ENCODE measurements around the gene PLCH2.
A peak's percentile ranks its signal among the peaks of the same experiment; 100 is the strongest.
"Not testable (repeated sequence)": the region's sequence is repeated elsewhere in the genome, so short reads cannot be mapped to it uniquely, and the experiment has no call there.

The PLCH2 gene

GRCh38 chr1:2443277-2444137, 32.6 kb upstream of the PLCH2 start:
- DNase-seq: peak; percentile 46

- DNase-seq: no peak
Observed at GRCh38 chr1:2444138-2444591, 31.9 kb upstream of the PLCH2 start.

- DNase-seq: no peak
Observed at GRCh38 chr1:2445162-2445822, 30.8 kb upstream of the PLCH2 start.

- no peak for DNase-seq
Observed at GRCh38 chr1:2445823-2446215, 30.3 kb upstream of the PLCH2 start.

- no peak for DNase-seq
Observed at GRCh38 chr1:2446394-2446793, 29.7 kb upstream of the PLCH2 start.

DNA sequence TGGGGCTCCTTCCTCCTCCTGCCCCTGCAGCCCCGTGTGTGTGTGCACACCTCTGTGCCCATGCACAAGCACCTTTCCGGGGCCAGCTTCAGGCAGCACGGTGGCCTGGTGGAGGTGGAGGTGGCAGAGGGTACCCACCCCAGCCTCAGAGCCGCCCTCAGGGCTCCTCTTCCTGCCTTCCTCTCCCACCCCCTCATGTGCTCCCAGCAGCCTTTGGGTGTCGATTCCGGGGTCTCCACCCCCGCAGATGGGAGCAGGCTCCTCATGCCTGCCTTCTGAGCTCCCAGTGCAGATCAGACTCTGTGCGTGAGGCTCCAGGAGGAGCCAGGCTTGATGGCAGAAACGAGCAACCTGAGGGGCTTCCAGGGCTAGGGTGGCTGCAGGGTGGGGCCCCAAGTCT, 29.2 kb upstream of the PLCH2 start:
- DNase-seq: no peak

DNA sequence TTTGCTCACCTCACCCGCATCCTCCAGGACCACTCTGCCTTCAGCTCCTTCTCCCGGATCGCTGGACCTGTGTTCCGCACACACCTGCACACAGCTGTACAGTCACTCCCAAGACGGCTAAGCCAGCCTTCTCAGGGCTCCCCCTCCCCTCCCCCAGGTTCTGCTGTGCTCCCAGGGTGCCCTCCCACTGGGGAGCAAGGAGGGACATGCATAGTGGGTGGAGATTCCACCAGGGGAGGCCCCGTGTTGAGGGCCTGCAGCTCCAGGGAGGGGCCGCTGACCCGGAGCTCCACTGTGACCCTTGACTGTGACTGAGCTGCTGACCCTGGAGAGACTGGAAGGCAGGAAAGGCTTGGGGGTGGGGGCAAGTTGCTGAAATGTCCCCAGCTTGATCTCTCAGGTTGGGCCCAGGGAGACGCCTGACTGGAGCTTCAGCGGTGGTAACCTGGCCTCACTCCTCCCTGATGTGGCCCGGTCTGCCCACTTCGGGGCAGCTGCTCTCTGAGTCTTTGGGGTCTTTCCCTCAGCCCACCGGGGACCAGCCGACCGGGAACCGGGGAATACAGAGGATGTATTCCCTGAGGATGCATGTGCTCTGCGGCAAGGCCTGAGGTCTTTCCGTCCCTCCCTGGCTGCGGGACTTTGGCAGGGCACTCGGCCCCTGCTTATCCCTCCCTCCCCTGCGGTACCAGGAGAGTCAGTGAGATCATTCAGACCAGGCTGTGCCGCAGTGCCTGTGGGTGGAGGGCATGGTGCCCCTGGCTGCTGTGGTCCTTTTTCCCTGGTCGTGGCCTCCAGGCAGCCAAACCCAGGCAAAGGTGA, 28.6 kb upstream of the PLCH2 start:
- DNase-seq: no peak

DNA sequence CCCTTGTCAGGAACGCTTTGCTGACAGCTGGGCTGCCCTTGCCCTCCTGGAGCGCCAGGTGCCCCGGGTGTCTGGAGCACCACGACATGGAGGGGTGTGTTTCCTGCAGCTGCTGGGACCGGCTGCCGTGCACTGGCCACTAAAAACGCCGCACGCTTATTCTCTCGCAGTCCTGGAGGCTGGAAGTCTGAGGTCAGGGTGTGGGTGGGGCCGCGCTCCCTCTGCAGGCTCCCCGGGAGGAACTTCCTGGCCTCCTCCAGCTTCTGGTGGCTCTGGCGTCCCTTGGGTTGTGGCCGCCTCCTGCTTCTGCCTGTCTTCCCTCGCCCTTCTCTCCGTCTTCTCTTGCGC, 28.0 kb upstream of the PLCH2 start:
- peak; percentile 86 for DNase-seq

GRCh38 chr1:2449636-2450454, 26.2 kb upstream of the PLCH2 start:
- DNase-seq: no peak

DNA sequence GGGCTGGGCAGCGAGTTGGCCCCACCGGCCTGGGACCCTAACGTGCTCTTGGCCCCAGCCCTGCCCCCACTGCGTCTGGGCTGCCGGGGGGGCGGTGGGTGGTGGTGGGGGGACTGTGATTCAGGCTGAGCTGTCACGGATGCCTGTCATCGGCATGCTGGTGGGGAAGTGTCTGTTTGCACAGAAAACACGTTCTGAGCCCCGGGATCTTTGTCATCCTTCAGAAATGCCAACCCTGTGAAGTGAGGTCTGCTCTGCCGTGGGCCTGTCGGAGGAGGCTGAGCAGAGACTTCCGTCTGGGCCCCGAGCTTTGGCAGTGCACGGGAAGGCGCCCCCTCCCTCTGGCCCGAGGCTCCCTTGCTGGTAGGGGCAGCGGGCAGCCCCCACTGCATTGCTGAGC, 24.3 kb upstream of the PLCH2 start:
- DNase-seq: peak; percentile 48

DNA sequence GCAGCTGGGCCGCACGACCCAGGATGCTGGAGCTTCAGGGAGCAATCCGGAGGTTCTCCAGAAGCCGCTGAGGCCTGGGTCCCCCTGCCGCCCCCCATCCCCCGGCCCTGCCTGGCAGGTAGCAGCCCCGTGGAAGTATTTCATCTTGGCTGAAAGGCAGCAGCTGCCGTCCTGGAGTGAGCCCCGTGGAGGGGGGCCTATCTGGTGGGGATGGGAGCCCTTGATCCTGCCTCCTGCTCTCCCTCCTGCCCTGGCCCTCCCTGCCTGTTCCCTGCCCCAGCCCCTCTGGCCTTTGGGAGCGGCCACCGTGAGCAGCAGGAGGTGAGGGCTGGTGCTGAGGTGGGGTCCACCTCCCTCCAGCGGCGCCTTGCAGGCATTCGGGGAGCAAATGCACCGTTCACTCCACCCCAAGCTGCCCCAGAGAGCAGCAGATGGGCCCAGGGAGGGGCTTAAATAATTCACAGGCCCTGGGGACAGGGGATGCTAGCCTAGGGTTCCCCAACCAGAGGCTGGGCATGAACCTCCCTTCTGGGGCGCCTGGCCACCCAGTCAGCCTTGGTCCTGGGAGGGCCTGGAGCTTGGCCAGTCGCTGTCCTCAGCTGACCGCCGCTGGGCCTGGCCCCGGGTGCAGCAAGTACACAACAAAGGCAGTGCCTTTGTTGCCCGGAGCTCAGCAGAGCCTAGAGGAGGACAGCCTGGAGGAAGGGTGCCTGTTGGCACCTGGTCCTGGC, 23.7 kb upstream of the PLCH2 start:
- DNase-seq: no peak

GRCh38 chr1:2452932-2453315, 23.2 kb upstream of the PLCH2 start:
- no peak for DNase-seq

DNA sequence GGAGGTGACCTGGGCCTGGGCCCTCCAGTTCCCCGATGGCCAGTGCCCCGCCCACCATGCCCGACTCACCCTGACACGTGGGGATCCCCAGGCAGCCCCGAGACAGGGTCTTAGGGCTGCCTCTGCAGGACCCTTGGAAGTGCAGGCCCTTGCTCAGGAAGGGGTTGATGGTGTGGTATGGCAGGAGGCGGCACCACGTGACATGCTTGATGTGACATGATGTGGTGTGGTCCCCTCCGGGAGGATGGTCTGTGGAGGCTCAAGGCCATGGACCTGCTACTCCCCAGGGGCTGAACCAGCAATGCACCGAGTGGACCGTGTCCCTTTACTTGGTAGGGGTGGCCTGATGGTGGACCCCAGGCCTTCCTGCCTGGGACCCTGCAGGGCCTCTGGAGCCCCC, 21.9 kb upstream of the PLCH2 start:
- no peak for DNase-seq

GRCh38 chr1:2455757-2456156, 20.3 kb upstream of the PLCH2 start:
- DNase-seq: peak; percentile 32

DNA sequence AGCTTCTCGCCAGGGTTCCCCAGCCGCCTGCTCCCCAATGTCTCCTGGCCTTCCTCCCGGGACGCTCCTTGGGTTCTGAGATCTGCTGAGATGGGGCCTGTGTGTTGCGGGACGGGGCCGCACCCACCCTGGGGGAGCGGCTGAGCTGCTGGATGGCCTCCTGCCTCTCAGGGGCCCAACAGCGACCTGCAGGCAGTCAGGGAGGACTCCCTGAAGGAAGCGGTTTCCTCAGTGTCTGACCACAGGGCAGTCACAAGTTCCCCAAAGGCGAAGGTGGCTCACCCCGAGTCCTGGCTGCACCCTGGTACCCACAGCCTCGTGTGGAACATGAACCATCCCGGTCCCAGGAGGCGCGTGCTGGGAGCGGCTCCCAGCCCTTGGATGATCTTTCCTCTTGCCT, 18.6 kb upstream of the PLCH2 start:
- DNase-seq: no peak

DNA sequence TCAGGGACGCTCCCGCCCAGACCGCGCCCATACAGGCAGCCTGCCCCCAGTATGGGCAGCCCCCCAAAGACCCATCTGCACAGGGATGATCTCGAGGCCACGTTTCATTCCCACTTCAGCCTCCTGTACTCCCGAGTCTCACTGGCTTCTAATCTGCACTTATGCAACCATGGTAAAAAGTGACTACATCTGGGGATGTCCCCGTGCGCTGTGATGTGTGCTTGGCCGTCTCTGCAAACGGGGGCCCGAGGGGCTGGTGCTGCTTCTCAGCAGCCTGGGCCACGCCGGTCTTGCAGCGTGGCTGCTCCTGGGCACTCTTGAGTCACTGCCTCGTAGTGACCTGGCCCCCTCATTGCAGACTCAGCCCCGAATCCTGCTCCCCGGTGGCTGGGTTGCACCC, 17.4 kb upstream of the PLCH2 start:
- DNase-seq: no peak

DNA sequence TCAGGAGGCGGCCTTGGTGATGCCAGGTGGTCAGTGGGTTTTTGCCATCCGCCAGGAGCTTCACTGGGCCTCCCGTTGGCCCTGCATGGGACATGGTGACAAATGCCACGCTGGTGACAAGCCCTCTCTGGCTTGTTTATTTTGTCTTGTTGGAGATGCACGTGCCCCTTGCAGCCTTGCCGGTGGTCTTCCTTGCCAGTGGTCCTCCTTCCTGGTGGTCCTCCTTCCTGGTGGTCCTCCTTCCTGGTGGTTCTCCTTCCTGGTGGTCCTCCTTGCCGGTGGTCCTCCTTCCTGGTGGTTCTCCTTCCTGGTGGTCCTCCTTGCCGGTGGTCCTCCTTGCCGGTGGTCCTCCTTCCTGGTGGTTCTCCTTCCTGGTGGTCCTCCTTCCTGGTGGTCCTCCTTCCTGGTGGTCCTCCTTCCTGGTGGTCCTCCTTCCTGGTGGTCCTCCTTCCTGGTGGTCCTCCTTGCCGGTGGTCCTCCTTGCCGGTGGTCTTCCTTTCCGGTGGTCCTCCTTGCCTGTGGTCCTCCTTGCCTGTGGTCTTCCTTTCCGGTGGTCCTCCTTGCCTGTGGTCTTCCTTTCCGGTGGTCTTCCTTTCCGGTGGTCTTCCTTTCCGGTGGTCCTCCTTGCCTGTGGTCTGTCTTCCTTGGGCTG, 16.9 kb upstream of the PLCH2 start:
- not testable (repeated sequence) for DNase-seq

DNA sequence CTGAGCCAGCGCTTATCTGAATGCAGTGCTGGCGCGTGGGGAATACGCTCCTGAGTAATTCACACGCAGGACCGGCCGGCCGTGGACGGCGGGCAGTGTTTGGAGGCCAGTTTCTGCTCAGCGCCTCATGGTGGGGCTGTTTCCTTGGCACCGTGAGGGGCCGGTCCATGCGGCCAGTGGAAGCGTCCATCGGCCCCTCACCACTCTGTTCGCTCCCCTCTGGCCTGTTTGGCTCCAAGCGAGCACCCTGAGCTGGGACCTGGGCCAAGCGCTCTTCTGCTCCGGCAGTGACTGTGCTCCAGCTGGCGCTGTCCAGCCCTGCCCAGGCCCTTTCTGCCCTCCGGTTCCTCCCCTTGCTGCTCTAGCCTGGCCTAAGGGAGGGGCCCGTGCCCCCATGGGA, 16.3 kb upstream of the PLCH2 start:
- peak; percentile 49 for DNase-seq

DNA sequence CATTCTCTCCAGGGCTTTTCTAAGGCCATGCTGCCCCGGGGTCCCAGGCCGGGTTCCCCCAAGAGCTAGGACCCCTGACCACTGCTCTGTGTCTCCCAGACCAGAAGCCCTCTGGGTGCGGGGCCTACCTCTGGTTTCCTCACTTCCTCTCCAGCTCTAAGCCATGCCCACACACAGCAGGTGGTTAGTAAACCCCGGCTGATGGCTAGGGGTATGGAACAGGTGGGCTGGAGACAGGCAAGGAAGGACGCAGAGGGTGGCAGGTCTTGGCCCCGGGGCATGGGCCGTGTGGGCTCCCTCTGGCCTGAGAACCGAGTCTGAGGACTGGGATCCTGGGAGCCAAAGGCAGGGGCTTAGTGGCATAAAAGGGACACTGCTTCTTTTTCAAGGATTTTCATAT, 15.9 kb upstream of the PLCH2 start:
- no peak for DNase-seq

DNA sequence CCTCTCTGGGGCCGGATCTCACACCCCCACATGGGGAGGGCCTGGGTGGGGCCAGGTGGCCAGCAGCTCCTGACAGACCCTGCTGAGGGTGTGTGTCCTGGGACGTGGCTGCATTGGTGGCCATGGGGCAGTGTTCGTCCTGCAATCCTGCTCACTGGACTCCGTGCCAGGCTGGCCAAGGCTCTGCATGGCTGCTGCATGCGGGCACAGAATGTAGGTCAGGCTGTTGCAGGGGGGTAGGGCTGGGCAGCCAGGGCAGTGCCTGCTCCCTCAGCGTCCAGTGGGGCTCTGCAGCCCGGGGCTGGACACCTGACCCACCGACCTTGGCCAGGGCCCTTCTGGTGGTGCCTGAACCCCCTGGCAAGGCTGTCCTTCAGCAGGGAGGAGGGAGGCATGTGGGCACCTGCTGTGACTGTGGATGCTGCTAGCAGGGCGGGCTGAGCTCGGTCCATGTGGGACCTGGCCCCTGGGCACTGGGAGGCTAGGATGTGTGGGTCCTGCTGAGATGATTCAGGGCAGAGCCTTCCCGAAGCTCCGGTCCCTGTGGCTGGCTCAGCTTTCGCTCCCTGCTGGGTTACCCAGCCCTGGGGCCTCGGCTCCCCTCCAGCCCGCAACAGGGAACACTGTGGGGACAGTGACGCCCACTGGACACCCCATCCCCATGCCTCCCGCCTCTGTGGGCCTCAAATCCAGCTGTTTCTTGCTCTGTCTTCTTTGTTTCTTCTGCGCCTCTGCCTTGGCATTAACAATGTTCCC, 14.9 kb upstream of the PLCH2 start:
- no peak for DNase-seq

DNA sequence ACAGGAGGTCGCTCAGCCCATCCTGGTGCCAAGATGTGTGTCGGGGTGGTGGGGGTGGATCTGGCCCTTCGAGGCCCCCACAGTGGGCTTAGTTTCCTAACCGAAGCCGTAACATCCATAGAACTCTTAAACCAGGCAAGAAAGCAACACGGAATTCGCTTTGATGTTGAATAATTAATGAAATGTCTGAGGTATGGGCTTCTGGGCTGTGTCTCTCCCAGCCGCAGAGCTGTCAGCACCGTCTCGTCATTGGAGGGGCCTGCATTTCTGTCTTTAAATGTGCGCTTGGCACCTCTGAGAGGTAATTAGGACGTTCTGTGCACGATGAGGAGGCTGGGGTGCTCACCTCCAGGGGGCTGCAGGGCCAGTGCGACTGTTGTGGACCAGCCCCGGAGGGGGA, 13.3 kb upstream of the PLCH2 start:
- no peak for DNase-seq
